NCI-H2196 (cell line): Measurements from ENCODE around the gene IFNL1.
"Not testable (repeated sequence)": the region's sequence is repeated elsewhere in the genome, so short reads cannot be mapped to it uniquely, and the experiment has no call there.

Source experiments
- DNase-seq: peaks from one replicate; lab custom pipeline; 2025; ENCODE audit not compliant: unreplicated experiment; lab: John Stamatoyannopoulos, UW

Gene IFNL1

GRCh38 chr19:39308531-39309304, 12.5 kb downstream of the IFNL1 start:
- DNase-seq = peak; percentile 65

- DNase-seq = not testable (repeated sequence)
These were observed 13.1 kb downstream of the IFNL1 start for GRCh38 chr19:39309305-39309670.

- no peak for DNase-seq
These were observed 14.5 kb downstream of the IFNL1 start for GRCh38 chr19:39310558-39311311.

- DNase-seq = no peak
These were observed 18.0 kb downstream of the IFNL1 start for GRCh38 chr19:39314016-39314728.

GRCh38 chr19:39315933-39316332, 19.7 kb downstream of the IFNL1 start:
- no peak for DNase-seq

GRCh38 chr19:39316627-39317321, 20.6 kb downstream of the IFNL1 start:
- DNase-seq = no peak

GRCh38 chr19:39317476-39317875, 21.3 kb downstream of the IFNL1 start:
- DNase-seq = no peak

- no peak for DNase-seq
These were observed 21.9 kb downstream of the IFNL1 start for GRCh38 chr19:39318071-39318470.

GRCh38 chr19:39318690-39319089, 22.5 kb downstream of the IFNL1 start:
- DNase-seq = no peak

GRCh38 chr19:39319098-39319891, 23.1 kb downstream of the IFNL1 start:
- DNase-seq = no peak

GRCh38 chr19:39319892-39320248, 23.7 kb downstream of the IFNL1 start:
- no peak for DNase-seq

GRCh38 chr19:39321117-39321831, 25.1 kb downstream of the IFNL1 start:
- no peak for DNase-seq

GRCh38 chr19:39321832-39322176, 25.6 kb downstream of the IFNL1 start:
- DNase-seq = no peak

- DNase-seq = no peak
These were observed 28.1 kb downstream of the IFNL1 start for GRCh38 chr19:39324242-39324842.

- DNase-seq = no peak
These were observed 29.8 kb downstream of the IFNL1 start for GRCh38 chr19:39325778-39326665.

- DNase-seq = no peak
These were observed 31.3 kb downstream of the IFNL1 start for GRCh38 chr19:39327363-39328045.

GRCh38 chr19:39328046-39328705, 32.0 kb downstream of the IFNL1 start:
- peak; percentile 81 for DNase-seq
